Tibial nerve (tissue), 4 donors: ENCODE data around the gene VTCN1. TPM values are rescaled to one million over a fixed set of nuclear protein-coding genes. Genes with fewer than 3 reads are reported as not detected.
A peak's percentile ranks its signal among the peaks of the same experiment; 100 is the strongest.

Experiments
- DNase-seq, 2 donors: peaks; one replicate each; pipeline ENCODE4 v3.0.0-alpha.2; 2019; ENCODE audit warnings: low spot score in 2 of 2
- H3K27ac ChIP-seq, 4 donors: fragments of 200-600 bp; sonication (generic) in 3 of 4; one replicate each; pipeline ENCODE4 v1.5.1; 2017 to 2019; ENCODE audit warnings: mild to moderate bottlenecking in 1 of 4
- H3K27me3 ChIP-seq, 2 donors: fragments of 200-600 bp; sonication (generic) in 1 of 2; one replicate each; pipeline versions ENCODE4 v1.5.1 to v1.6.0; 2017 to 2019
- H3K36me3 ChIP-seq, 3 donors: fragments of 200-600 bp; sonication (generic); one replicate each; pipeline ENCODE4 v1.5.1; 2018 to 2019
- H3K4me1 ChIP-seq, 4 donors: fragments of 200-600 bp; sonication (generic) in 3 of 4; one replicate each; pipeline ENCODE4 v1.5.1; 2017 to 2019
- H3K4me3 ChIP-seq, 4 donors: fragments of 200-600 bp; sonication (generic) in 3 of 4; one replicate each; pipeline ENCODE4 v1.5.1; 2017 to 2019; ENCODE audit warnings: mild to moderate bottlenecking in 1 of 4, moderate library complexity in 1 of 4
- H3K9me3 ChIP-seq, 4 donors: fragments of 200-600 bp; sonication (generic) in 3 of 4; one replicate each; pipeline ENCODE4 v1.5.1; 2017 to 2019
- EP300 ChIP-seq, 2 donors: sonication (generic); formaldehyde crosslinking; IDR thresholded peaks; one replicate each; pipeline ENCODE4 v1.6.1; 2017; ENCODE audit warnings: antibody characterized with exemption in 2 of 2, mild to moderate bottlenecking in 1 of 2
- POLR2A ChIP-seq, 2 donors: fragments of 450-650 bp; IDR thresholded peaks; one replicate each; pipeline ENCODE4 v1.6.1; 2017; ENCODE audit warnings: antibody characterized with exemption in 2 of 2, mild to moderate bottlenecking in 2 of 2, moderate library complexity in 2 of 2
- WGBS, 2 donors: methylation state at CpG; one replicate each; pipeline ENCODE4 v1.1.5; 2018; 5-methylcytosine and 5-hydroxymethylcytosine counted together
- total RNA-seq, 4 donors: library from RNA; depleted of rRNA; stranded (reverse); fragments of >200 nt; gene quantifications; one replicate each; pipeline ENCODE4 v1.1.0, GENCODE V29; 2016
- TF ChIP-seq, protein P1 (sequence below), 5 experiments: fragments of 200-600 bp in 3 of 5; fragments of 450-650 bp in 2 of 5; sonication (generic) in 3 of 5; IDR thresholded peaks; one replicate each; pipeline ENCODE4 v1.5.1; 2016 to 2019; ENCODE audit warnings: antibody characterized with exemption in 5 of 5, mild to moderate bottlenecking in 3 of 5, moderate library complexity in 2 of 5

VTCN1 gene
- total RNA-seq, 4 donors from 2014 or later: not detected

DNA sequence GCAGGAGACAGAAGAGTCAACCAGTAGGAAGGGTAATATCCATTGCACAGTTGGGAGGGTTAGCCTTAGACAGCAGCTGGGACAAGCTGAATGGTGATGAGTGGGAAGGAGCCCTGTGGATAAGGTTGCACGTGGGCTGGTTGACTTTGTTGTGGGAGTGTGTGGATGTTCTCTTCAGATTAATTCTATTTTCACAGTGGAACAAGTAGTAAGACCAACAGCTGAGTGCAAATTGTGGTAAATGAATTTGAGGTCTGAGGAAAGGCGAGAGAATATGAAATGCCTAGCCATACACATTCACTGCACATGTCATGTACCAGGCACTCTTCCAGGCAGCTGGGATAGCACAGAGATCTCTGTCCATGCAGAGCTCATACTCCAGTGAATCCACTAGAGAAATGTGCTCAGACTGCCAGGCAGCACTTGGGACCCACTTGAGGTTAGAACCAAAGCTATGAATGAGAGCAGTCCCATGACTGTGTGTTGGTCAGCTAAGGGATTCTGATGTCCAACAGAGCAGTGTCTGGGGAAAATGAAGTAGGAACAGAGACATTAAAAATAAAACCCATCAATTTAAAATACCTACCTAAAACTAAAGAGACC is 25.2 kb upstream of the VTCN1 start:
- Histone ChIP-seq H3K9me3 (no peaks in the 10 kb centered on the region), H3K27ac (no peak overlapping the region), H3K4me1 (peaks cover 0 to 21% (median 0%) of the 10 kb centered on the region in 4 donors), H3K36me3 (no peaks in the 10 kb centered on the region), H3K4me3 (no peak overlapping the region), H3K27me3 (no peaks in the 10 kb centered on the region)
- WGBS, 2 donors: 79 to 83% methylated on average over 2 of the region's 2 CpGs
- no peak for DNase-seq
- TF ChIP-seq EP300 (IDR thresholded peaks at IDR 0.05): no peak
- TF ChIP-seq POLR2A (IDR thresholded peaks at IDR 0.05): no peak
- TF ChIP-seq, protein P1, sequence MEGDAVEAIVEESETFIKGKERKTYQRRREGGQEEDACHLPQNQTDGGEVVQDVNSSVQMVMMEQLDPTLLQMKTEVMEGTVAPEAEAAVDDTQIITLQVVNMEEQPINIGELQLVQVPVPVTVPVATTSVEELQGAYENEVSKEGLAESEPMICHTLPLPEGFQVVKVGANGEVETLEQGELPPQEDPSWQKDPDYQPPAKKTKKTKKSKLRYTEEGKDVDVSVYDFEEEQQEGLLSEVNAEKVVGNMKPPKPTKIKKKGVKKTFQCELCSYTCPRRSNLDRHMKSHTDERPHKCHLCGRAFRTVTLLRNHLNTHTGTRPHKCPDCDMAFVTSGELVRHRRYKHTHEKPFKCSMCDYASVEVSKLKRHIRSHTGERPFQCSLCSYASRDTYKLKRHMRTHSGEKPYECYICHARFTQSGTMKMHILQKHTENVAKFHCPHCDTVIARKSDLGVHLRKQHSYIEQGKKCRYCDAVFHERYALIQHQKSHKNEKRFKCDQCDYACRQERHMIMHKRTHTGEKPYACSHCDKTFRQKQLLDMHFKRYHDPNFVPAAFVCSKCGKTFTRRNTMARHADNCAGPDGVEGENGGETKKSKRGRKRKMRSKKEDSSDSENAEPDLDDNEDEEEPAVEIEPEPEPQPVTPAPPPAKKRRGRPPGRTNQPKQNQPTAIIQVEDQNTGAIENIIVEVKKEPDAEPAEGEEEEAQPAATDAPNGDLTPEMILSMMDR (IDR thresholded peaks at IDR 0.05): no peak

DNA sequence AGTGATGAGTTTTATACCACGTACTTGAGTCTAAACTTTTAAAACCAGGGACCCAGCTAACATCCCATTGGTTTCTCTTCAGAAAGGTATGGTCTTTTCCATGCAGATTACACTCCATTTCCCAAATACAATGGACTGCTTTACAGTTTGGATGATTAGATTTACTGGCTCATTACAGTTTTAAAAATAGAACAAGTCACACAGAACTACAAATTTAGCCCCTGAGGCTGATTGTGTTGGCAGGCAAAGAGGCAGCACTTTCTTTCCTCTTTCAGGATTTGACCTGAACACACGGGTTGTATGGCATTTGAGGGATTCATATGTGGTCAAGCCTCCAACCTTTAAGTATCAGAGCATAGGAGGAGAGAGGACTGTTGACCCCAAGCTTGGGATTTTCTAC is 21.8 kb upstream of the VTCN1 start:
- peaks cover 0 to 15% (median 0%) of the 10 kb centered on the region in 4 donors for H3K4me1 ChIP-seq
- H3K9me3 ChIP-seq: no peaks in the 10 kb centered on the region
- no peak for TF ChIP-seq POLR2A (IDR thresholded peaks at IDR 0.05)
- TF ChIP-seq EP300 (IDR thresholded peaks at IDR 0.05): no peak
- TF ChIP-seq, protein P1 (IDR thresholded peaks at IDR 0.05): no peak
- H3K27me3 ChIP-seq: no peaks in the 10 kb centered on the region
- WGBS, 2 donors: 60 to 78% methylated on average over 2 of the region's 2 CpGs
- no peaks in the 10 kb centered on the region for H3K36me3 ChIP-seq
- peak overlapping the region in 2 of 4 donors; percentile 9 to 37 for H3K27ac ChIP-seq
- no peak overlapping the region for H3K4me3 ChIP-seq
- no peak for DNase-seq

DNA sequence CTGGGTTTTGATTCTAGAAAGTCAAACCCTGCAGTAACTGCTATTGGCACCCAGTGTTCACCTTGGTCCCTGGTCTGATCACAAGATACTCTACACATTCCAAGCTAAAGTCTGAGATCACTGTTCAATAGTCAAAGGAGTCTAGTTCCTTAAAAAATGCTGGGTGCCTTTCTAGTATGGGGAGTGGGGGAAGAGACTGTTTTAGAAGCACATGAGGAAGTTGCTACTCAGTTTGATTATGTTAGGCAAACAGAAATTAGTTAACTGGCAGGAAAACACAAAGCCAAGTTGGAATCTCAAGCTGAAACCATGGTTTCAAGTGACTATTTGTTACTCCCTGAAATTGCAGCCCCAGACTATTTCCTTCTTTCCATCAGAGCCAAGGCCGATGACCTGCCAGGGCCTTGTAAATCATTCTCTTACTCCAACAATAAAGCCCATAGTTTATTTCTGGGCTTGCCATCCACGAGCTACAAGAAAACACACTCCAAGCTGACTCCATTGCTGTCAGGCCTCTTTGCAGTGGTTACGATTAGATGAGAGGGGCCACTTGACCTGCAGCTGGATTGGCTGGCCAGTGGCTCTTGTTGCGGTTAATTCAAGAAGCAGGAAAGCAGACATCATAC is 21.1 kb upstream of the VTCN1 start:
- no peak for DNase-seq
- TF ChIP-seq EP300 (IDR thresholded peaks at IDR 0.05): peak in 1 of 2 donors; percentile 21
- no peak for TF ChIP-seq POLR2A (IDR thresholded peaks at IDR 0.05)
- TF ChIP-seq, protein P1 (IDR thresholded peaks at IDR 0.05): no peak
- H3K27ac ChIP-seq: peak overlapping the region in 2 of 4 donors; percentile 9 to 42

DNA sequence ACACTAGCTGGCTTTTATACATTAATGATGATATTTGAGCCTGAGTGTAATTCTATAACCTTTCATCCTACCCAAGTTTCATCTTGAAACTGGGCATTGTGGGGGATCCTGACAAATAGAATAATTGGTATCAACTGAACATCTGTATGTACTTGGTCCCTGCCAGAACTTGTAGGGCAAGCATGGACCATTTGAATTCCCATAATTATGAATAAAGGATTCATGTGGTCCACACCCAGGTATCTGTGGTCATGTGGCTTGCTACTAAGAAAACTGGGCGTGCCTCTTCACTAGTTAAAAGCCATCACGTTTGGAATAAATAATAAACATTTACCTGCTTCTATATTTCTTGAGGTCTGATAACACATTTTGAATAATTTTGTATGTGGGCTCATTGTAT is 20.6 kb upstream of the VTCN1 start:
- Histone ChIP-seq H3K4me1 (peaks cover 0 to 8% (median 0%) of the 10 kb centered on the region in 4 donors), H3K27me3 (no peaks in the 10 kb centered on the region), H3K4me3 (no peak overlapping the region), H3K9me3 (no peaks in the 10 kb centered on the region), H3K36me3 (no peaks in the 10 kb centered on the region), H3K27ac (peak overlapping the region in 2 of 4 donors; percentile 9 to 42)
- no peak for TF ChIP-seq POLR2A (IDR thresholded peaks at IDR 0.05)
- TF ChIP-seq, protein P1 (IDR thresholded peaks at IDR 0.05): no peak
- TF ChIP-seq EP300 (IDR thresholded peaks at IDR 0.05): no peak
- WGBS, 2 donors: 45 to 46% methylated on average over 2 of the region's 2 CpGs
- no peak for DNase-seq

More for the DNA sequence above, 21.1 kb upstream of the VTCN1 start:
- 35 to 48% methylated on average over 4 of the region's 4 CpGs for WGBS, 2 donors
- no peak overlapping the region for H3K4me3 ChIP-seq
- H3K4me1 ChIP-seq: peaks cover 0 to 8% (median 0%) of the 10 kb centered on the region in 4 donors
- no peaks in the 10 kb centered on the region for H3K27me3 ChIP-seq
- no peaks in the 10 kb centered on the region for H3K36me3 ChIP-seq
- H3K9me3 ChIP-seq: no peaks in the 10 kb centered on the region

DNA sequence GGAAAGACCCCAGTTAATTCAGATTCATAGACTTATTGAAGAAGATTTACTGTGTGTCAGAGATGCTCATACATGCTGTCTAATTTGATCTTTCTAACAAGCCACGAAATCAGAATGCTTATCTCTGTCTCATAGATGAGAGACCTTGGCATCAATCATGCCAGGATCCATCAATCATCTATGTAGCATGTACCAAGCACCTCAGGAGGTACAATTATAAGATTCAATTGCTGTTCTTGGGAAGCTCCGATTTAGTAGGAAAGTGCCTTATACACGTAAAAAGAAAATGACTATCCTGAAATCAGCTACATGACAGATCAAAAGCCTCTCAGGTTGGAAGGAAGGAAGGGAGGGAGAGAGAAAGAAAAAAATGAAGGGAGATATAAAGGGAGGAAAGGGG is 18.5 kb upstream of the VTCN1 start:
- H3K27ac ChIP-seq: no peak overlapping the region
- DNase-seq: no peak
- WGBS, 2 donors: 87 to 97% methylated on average over 3 of the region's 3 CpGs
- H3K27me3 ChIP-seq: no peaks in the 10 kb centered on the region
- no peaks in the 10 kb centered on the region for H3K9me3 ChIP-seq
- TF ChIP-seq, protein P1 (IDR thresholded peaks at IDR 0.05): no peak
- no peak for TF ChIP-seq EP300 (IDR thresholded peaks at IDR 0.05)
- TF ChIP-seq POLR2A (IDR thresholded peaks at IDR 0.05): no peak
- H3K4me3 ChIP-seq: no peak overlapping the region
- H3K4me1 ChIP-seq: peaks cover 0 to 8% (median 0%) of the 10 kb centered on the region in 4 donors
- H3K36me3 ChIP-seq: no peaks in the 10 kb centered on the region
